ENCODE results near the gene ZNF641. TPM values are rescaled to one million over a fixed set of nuclear protein-coding genes. Genes with fewer than 3 reads are reported as not detected.

The ZNF641 gene
- total RNA-seq, 1 experiment from 2014 or later: 13.5 TPM

GRCh38 chr12:48379794-48380193 is 29.1 kb upstream of the ZNF641 start:
- POLR2A ChIA-PET: no interaction called here
- BruUV-seq (replicated peaks): no TSS peak
- CTCF ChIA-PET: no interaction called here
- in situ Hi-C loops (cut with HindIII; ENCODE audit: low pct_unique_long_range_greater_than_20kb, low sequenced_read_pairs) (no loop called here), intact Hi-C loops (cut with micrococcal nuclease; ENCODE audit: unreplicated experiment) (no loop called here)
- no peak for TF ChIP-seq REST (IDR thresholded peaks at IDR 0.05; ENCODE audit: insufficient read depth in 1 of 2, low read depth in 2 of 2, low read length in 1 of 2)
- ATAC-seq (no peak), DNase-seq (ENCODE audit: low read depth, low spot score) (no peak)
- H3K36me3 ChIP-seq (ENCODE audit: control insufficient read depth, insufficient read depth, low read length): no peaks in the 10 kb centered on the region
- H3K9me3 ChIP-seq (ENCODE audit: control insufficient read depth, insufficient read depth, low read depth, low read length): no peaks in the 10 kb centered on the region
- H3K4me3 ChIP-seq (ENCODE audit: low read depth in 2 of 2, low read length in 2 of 2): no peak overlapping the region
- peaks cover 13% of the 10 kb centered on the region; the same call in 1 of the 2 replicates for H3K27me3 ChIP-seq (ENCODE audit: control insufficient read depth, insufficient read depth, low read length)
- H3K4me1 ChIP-seq (ENCODE audit: control insufficient read depth, insufficient read depth, low read length): no peaks in the 10 kb centered on the region
- H3K27ac ChIP-seq (ENCODE audit: low read length): no peak overlapping the region

- H3K4me3 ChIP-seq (ENCODE audit: low read depth in 2 of 2, low read length in 2 of 2): no peak overlapping the region
- H3K36me3 ChIP-seq (ENCODE audit: control insufficient read depth, insufficient read depth, low read length): no peaks in the 10 kb centered on the region
- no peaks in the 10 kb centered on the region for H3K4me1 ChIP-seq (ENCODE audit: control insufficient read depth, insufficient read depth, low read length)
- peaks cover 11% of the 10 kb centered on the region; the same call in 1 of the 2 replicates for H3K27me3 ChIP-seq (ENCODE audit: control insufficient read depth, insufficient read depth, low read length)
- DNase-seq (ENCODE audit: low read depth, low spot score) (no peak), ATAC-seq (no peak)
- in situ Hi-C loops (cut with HindIII; ENCODE audit: low pct_unique_long_range_greater_than_20kb, low sequenced_read_pairs) (no loop called here), intact Hi-C loops (cut with micrococcal nuclease; ENCODE audit: unreplicated experiment) (no loop called here)
- CTCF ChIA-PET: no interaction called here
- no TSS peak for BruUV-seq (replicated peaks)
- no peak overlapping the region for H3K27ac ChIP-seq (ENCODE audit: low read length)
- TF ChIP-seq POLR2AphosphoS5 (IDR thresholded peaks at IDR 0.05; ENCODE audit: low read depth, low read length): no peak
- TF ChIP-seq TCF7L2 (IDR thresholded peaks at IDR 0.05; ENCODE audit: low read depth, low read length): no peak
- TF ChIP-seq SIN3A (IDR thresholded peaks at IDR 0.05; ENCODE audit: borderline replicate concordance, insufficient read depth, low read depth, low read length): no peak
- no peak for TF ChIP-seq REST (IDR thresholded peaks at IDR 0.05; ENCODE audit: insufficient read depth in 1 of 2, low read depth in 2 of 2, low read length in 1 of 2)
- TF ChIP-seq CTCF (IDR thresholded peaks at IDR 0.05): no peak
- POLR2A ChIA-PET: no interaction called here
- H3K9me3 ChIP-seq (ENCODE audit: control insufficient read depth, insufficient read depth, low read depth, low read length): no peaks in the 10 kb centered on the region
Observed at GRCh38 chr12:48377646-48378045, 26.9 kb upstream of the ZNF641 start.

Measured in Panc1 (cell line).